HPDE6-E6E7 (cell line): ENCODE results near the gene MMP3.

Experiments
- DNase-seq: peaks from one replicate; pipeline ENCODE4 v3.0.0; 2011; ENCODE audit warnings: missing footprints; ENCODE audit errors: extremely low spot score

MMP3 gene

GRCh38 chr11:102832612-102833011, 10.8 kb downstream of the MMP3 start:
- no peak for DNase-seq

DNA sequence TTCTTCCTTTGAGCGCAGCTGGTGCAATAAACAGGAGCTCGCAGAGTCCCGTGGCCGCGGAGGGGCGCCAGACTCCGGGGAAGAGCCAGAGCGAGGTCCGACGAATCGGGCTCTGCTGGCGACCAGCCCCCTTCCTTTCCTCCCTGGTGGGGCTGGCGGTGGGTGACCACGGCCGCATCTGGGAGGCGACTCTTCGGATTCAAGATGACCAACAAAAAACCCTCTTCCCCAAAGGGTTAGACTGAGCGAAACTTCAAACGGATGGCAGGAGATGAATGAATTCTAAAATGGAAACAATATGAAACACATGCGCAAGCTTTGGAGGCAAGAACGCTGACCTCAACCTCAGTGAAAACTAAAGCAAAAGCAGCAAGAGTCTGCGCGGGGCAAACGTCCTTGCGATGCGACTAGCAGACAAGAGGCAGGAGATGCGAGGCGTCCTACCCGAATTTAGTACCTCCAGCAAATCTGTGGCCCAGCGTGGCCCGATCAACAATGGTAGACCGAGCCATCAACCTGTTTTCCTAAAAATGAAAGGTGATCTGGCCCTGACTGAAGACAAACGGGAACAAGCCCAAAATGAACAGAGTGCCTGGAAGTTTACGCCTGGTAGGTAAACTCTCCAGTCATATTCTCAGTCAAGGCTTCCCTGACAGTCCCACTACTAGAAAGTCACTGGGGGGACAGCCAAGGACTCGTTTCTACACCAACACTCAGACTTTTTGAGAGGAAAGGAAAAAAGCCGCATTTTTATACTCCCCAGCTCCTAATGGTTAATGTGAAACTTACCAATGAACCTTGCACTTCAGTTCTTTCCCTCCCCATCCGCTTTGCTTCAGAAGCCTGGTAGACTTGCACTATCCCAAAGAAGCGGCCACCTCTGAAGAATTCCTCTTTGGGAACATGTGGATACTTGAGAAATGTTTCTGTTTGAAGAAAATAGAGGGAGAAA, 11.6 kb downstream of the MMP3 start:
- DNase-seq, result no peak

GRCh38 chr11:102831128-102831488, 12.3 kb downstream of the MMP3 start:
- DNase-seq, result no peak

- peak; percentile 31 for DNase-seq
These were observed 13.2 kb downstream of the MMP3 start for GRCh38 chr11:102830001-102830727.

DNA sequence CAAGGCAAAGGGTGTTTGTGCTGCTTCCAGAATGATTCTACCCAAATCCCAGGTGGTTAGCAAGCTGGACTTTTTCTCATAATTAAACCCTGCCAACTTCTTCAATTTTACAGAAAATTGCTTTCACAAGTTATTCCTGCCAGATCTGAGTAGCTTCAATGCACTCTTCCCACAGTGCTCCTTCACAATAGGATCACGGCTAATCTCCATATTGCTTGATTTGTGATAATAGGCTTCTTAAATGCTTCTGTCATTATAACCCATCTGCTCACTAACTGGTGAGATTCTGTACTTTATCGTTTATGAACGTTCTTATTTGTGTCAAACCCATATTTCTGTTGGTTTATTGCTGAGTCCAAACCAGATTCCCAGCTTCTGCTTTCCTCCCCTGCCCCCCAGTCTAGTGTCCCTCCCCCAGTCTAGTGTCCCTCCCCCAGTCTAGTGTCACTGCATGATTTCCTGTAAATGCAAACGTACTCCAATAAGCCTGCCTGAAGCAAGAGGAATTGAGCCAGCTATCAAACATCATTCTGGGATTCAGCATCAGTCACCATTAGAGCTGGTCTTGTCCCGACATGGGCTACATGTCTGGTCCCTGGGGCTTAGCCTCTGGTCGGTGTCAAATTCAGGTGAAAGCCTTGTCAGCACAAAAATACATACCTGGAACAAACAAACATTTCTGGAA, 14.0 kb downstream of the MMP3 start:
- DNase-seq, result no peak

DNA sequence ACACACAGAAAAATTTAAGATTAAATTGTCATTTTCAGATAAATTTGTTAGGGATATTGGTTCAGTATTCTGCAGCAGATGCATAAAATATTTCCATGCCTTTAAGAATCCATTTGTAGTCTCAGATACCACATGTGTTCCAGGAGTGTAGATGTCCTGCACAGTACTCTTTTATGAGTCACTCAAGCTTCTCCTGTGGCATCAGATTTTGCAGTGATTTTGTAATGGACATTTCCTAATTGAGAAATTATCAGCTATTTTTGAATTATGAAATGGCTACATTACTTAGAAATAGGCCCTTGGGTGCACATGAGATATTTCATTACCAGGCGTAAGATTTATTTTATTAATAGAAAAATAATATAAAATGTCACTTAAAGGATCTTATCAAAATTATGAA, 18.9 kb downstream of the MMP3 start:
- DNase-seq, result no peak

DNA sequence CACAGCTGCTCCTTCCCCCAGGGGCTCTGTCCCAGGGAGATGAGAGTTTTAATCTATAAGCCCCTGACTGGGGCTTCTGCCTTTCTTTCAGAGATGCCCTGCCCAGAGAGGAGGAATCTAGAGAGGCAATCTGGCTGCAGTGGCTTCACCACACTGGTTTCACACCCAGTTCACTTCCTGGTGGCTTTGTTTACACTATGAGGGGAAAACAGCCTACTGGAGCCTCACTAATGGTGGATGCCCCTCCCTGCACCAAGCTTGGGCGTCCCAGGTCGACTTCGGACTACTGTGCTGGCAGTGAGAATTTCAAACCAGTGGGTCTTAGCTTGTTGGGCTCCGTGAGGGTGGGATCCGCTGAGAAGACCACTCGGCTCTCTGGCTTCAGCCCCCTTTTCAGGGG, 23.9 kb downstream of the MMP3 start:
- no peak for DNase-seq

DNA sequence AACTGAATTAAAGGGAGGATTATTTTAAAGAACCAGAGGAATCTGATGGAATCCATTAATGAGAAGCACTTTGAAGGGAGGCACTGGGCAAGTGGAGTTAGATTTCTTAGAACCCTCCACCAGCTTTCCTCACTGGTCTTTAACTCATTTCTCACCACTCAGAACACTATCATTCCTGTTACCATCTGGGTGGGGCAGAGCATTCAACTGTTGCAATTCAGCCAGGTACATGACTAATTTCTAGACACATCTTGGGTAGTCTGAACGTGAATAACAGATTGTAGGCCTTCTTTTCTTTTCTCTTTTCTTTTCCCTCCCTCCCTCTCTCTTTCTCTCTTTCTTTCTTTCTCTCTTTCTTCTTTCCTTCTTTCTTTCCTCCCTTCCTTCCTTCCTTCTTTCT, 29.9 kb downstream of the MMP3 start:
- peak; percentile 33 for DNase-seq

- no peak for DNase-seq
These were observed 31.2 kb downstream of the MMP3 start for GRCh38 chr11:102812188-102812587.

GRCh38 chr11:102810950-102811660, 32.3 kb downstream of the MMP3 start:
- DNase-seq, result no peak

GRCh38 chr11:102809971-102810370, 33.4 kb downstream of the MMP3 start:
- DNase-seq, result no peak

GRCh38 chr11:102807921-102808320, 35.5 kb downstream of the MMP3 start:
- DNase-seq, result no peak

DNA sequence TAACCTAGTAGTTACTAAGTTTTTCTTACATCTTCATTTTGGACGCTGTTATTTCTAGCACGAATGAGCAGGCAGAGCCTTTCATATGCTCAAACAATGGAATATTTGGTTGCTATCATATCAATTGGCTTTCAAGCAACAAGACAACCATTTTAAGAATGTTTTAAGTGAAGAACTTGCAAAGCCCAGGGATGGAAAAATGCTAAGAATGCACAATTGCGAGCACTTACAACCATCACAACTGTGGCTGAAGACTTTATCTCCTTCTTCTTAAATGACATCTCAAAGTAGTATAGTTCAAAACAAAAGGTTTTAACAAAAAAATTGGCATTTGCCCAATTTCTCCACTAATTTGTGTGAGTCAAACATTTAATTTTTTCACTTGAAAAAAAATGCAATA, 37.1 kb downstream of the MMP3 start:
- no peak for DNase-seq

GRCh38 chr11:102802341-102802740, 41.1 kb downstream of the MMP3 start:
- no peak for DNase-seq

DNA sequence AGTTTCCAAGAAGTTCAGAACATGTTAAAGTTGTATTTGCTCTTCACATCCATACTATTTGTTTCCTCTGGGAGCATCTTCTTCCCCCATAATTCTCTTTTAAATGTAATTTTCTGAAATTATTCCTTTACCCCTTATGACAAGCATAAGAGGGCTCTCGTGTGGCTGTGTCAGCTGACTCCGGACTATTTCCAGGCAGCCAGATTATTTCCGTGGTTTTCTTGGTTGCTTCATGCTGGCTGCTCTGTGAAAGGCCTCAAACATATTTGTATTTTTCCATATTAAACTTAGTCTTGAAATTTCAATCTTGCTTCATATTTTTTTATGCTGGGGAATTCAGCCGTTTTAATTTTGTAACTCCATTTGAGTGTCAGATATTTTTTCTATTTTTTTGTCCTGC, 42.6 kb downstream of the MMP3 start:
- no peak for DNase-seq

DNA sequence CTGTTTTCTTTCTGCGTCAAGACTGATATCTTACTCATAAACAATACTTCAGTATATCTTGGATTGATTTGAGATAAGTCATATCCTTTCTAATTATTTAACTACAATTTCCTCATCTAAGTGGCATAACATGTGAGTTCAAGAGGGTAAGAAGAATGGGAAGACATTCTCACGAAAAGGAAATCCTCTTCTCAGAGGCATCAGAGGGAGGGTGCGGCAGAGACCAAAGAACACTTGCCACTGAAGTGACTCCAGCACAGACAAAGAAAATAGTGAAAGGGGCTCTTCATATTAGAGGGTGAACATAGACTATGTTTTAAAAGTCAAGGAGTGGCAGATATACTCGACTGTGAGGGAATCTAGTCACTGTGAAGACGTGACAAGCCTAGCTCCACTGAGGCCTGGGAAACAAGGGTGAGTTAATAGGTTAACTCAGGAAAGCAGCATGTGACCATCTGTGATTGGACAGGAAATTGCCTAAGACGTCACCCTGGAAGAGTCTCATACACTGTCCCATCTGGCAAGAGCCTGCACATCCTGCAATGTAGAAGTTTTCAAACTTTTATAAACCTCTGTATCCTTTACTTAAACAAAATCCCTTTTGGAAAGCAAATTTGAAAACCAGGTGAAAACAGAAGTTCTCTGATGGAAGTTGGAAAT, 43.6 kb downstream of the MMP3 start:
- DNase-seq, result no peak

DNA sequence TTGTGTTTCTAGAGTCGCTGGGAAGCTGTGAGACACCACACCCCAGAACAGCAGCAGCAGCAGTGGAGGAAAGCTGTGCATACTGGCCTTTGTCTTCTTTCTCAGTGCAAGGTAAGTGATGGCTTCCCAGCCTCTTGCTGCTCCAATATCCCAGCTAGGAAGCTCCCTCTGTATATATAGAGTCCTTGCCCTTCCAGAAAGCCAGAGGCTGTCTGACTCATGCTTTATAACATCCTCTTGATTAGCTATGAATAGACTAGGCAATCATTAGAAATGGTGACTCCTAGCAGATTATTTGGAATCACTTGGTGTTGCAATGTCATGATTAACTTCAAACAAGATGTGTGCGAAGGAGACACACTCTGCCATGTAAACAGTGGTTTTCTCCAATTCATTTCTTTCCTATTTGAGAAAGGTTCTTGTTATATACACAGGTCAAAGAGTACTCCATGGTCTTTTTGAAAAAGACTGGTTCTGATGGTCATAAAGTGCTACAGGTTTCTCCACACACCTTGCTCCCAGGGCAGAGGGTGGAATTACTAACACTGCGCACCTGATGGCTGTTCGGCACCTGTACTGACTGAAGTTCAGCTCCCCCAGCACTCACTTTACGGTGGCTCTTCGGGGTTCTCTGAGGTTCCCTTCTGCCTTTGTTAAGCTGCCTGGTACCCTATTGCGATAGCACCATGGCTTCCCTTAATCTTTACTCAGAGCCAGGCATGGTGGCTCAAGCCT, 45.2 kb downstream of the MMP3 start, which contains the start of gene MMP1:
Gene MMP1 (minus strand): TSS at position 149 of the 735 bp plus-strand sequence. CDS start 68 bp downstream, at position 81.
- peak; percentile 69 for DNase-seq

DNA sequence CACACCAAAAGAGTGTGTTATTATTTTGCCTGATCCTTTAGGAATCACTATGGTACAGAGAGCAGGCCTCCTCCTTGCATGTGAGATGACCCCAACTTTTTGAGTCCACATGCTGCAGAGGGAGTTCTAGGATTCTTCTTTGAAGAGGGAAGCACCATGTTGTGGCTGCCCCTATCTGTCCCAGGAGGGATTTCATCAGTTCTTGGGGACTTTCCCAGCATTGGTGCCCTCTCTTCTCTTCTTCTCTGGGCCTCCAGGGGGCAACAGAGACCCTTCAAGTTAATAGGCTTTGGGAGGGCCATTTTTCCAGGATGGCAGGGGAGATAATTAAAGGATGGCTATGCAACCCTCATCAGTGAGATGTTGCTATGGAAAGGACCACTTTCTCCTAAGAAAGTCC, 49.0 kb downstream of the MMP3 start:
- no peak for DNase-seq

DNA sequence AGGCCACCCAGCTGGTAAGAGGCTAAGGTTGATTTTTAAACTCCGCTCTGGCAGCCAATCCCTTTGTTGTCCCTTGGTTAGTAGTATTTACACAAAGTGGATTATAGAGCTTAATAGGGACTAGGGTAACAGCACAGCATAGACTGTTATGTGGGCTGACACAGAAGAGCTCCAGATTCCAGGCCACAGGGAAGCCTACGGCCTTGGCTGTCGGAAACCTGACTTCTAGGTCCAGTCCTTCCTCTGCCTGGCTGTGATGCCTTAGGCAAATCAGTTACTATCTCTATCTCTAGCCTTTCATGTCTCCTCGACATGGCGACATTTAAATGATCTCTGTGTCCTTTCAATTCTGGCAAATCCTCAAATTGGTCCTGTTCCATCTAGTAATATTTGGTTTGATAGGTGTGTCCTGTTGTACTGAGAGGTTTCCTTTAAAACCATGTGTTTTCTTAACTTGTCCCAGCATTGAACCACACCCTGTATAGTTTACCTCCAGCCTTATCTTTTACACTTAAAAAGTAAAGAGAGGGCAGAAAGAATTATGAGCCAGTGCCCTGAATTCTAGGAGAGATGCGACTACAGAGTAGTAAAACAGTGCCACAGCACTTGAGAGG, 49.6 kb downstream of the MMP3 start:
- no peak for DNase-seq

- DNase-seq, result no peak
These were observed 50.8 kb downstream of the MMP3 start for GRCh38 chr11:102792604-102793003.
